Myocyte (in vitro differentiated cells): ENCODE measurements around the gene ZDHHC3. TPM values are rescaled to one million over a fixed set of nuclear protein-coding genes. Genes with fewer than 3 reads are reported as not detected.
"Not testable (repeated sequence)": the region's sequence is repeated elsewhere in the genome, so short reads cannot be mapped to it uniquely, and the experiment has no call there.

ENCODE experiments used
- DNase-seq: peaks from one replicate; pipeline ENCODE4 v3.0.0-alpha.2; 2012; ENCODE audit warnings: low read depth
- total RNA-seq: library from RNA; depleted of rRNA; stranded (reverse); fragments of >200 nt; gene quantifications from 2 replicates; pipeline ENCODE4 v1.2.3, GENCODE V29; 2014

The ZDHHC3 gene
- total RNA-seq, 1 donor from 2014 or later, result 66.0 TPM

- no peak for DNase-seq
Measured at GRCh38 chr3:44996556-44996969, 20.6 kb upstream of the ZDHHC3 start.

GRCh38 chr3:44995142-44995770 is 19.3 kb upstream of the ZDHHC3 start:
- DNase-seq, result peak; percentile 41

- DNase-seq, result peak; percentile 77
Measured at GRCh38 chr3:44993471-44994205, 17.7 kb upstream of the ZDHHC3 start.

GRCh38 chr3:44992555-44993470 is 16.8 kb upstream of the ZDHHC3 start:
- peak; percentile 40 for DNase-seq

GRCh38 chr3:44991326-44991725 is 15.4 kb upstream of the ZDHHC3 start:
- peak; percentile 40 for DNase-seq

GRCh38 chr3:44989636-44990373 is 13.8 kb upstream of the ZDHHC3 start:
- no peak for DNase-seq

- DNase-seq, result no peak
Measured at GRCh38 chr3:44989141-44989540, 13.2 kb upstream of the ZDHHC3 start.

- DNase-seq, result no peak
Measured at GRCh38 chr3:44988073-44988472, 12.1 kb upstream of the ZDHHC3 start.

GRCh38 chr3:44987332-44987731 is 11.4 kb upstream of the ZDHHC3 start:
- no peak for DNase-seq

- DNase-seq, result not testable (repeated sequence)
Measured at GRCh38 chr3:44986330-44986729, 10.4 kb upstream of the ZDHHC3 start.

- DNase-seq, result no peak
Measured at GRCh38 chr3:44984335-44984734, 8.4 kb upstream of the ZDHHC3 start.

GRCh38 chr3:44983484-44983941 is 7.5 kb upstream of the ZDHHC3 start:
- peak; percentile 85 for DNase-seq

GRCh38 chr3:44982817-44983216 is 6.8 kb upstream of the ZDHHC3 start:
- DNase-seq, result no peak

- DNase-seq, result no peak
Measured at GRCh38 chr3:44981751-44982150, 5.8 kb upstream of the ZDHHC3 start.

GRCh38 chr3:44981220-44981619 is 5.2 kb upstream of the ZDHHC3 start:
- no peak for DNase-seq

- no peak for DNase-seq
Measured at GRCh38 chr3:44974416-44974815, 1.6 kb downstream of the ZDHHC3 start.

- DNase-seq, result no peak
Measured at GRCh38 chr3:44970926-44971490, 5.0 kb downstream of the ZDHHC3 start.

- DNase-seq, result no peak
Measured at GRCh38 chr3:44969828-44970179, 6.2 kb downstream of the ZDHHC3 start.

GRCh38 chr3:44969154-44969827 is 6.7 kb downstream of the ZDHHC3 start:
- DNase-seq, result no peak

- DNase-seq, result no peak
Measured at GRCh38 chr3:44968447-44968858, 7.5 kb downstream of the ZDHHC3 start.
